Left colon (tissue), 2 donors: Measurements from ENCODE around the gene HGF. TPM values are rescaled to one million over a fixed set of nuclear protein-coding genes. Genes with fewer than 3 reads are reported as not detected.

ENCODE experiments used
- ATAC-seq: fragments of 200-7000 bp; cut with Tn5 transposase; one replicate; pipeline ENCODE4 v1.9.1; 2020; ENCODE audit warnings: mild to moderate bottlenecking, moderate library complexity
- DNase-seq, 2 donors: peaks; one replicate each; pipeline ENCODE4 v3.0.0-alpha.2; 2020
- intact Hi-C, 2 donors: fragments of 100-400 bp; cut with DNase I in 1 of 2; cut with micrococcal nuclease in 1 of 2; formaldehyde crosslinking; loops; one replicate each; pipeline versions ENCODE4 v1.11.2 to v1.14.0; 2022; cut with DNase I, micrococcal nuclease
- total RNA-seq, 2 donors: library from RNA; stranded (reverse); fragmentation: NEBNext Ultra II Directional; extraction: Animal tissue kit (Norgen Biotek cat#: 25700); gene quantifications; one replicate each; pipeline ENCODE4 v1.2.1, GENCODE V29; 2021
- donor health status: DM: no; HTN: no; CAD: no.
- donor health status: DM: yes; HTN: yes; CAD: no.

HGF gene
- total RNA-seq, 2 donors from 2014 or later: 0.98 to 3.2 TPM

DNA sequence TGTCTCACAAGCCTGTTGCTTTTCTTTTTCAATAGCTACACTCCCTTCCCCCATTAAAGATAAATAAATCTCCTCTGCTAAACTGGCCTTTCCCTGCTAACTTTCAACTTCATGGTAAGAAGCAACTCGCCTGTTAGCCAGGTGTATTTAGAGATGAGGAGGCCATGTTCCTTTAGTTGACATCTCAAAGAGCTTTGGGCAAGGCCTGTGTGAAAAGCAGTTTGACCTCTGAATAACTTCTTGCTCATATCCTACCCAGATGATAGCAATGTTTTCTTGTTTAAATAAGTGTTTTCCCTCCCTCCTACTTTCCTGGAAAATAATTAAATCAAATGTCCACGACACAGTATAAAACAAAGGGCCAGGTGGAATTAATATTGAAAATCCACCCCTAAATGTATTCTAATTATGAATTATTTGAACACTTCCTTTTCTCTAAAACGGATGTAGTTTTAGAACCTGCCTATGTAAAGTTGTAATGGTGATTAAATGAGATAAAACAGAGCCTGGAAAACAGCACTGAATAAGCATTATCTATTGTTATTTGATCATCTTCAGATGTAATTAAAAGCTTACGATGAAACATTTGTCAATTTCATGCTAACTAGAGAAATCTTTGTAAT, 78.5 kb downstream of the HGF start:
- ATAC-seq (no peak), DNase-seq (no peak)
- intact Hi-C loops: no loop called here

DNA sequence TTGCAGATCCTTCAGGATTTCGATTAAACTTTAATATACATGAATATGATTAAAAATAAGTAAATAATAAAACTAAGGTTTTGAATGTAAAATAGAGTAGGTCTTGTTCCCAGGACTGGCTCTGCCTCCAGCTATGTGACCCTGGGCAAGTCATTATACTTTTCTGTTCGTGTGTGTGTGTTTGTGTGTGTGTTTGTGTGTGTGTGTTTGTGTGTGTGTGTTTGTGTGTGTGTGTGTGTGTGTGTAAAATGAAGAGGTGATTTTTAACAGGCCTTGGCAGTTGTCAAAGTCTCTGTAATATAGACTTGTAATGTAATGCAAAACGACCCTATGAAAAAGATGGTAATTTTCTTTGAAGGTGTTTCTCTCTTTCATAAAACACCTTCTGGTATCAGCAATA, 79.2 kb downstream of the HGF start:
- ATAC-seq (no peak), DNase-seq (no peak)
- intact Hi-C loops: no loop called here

DNA sequence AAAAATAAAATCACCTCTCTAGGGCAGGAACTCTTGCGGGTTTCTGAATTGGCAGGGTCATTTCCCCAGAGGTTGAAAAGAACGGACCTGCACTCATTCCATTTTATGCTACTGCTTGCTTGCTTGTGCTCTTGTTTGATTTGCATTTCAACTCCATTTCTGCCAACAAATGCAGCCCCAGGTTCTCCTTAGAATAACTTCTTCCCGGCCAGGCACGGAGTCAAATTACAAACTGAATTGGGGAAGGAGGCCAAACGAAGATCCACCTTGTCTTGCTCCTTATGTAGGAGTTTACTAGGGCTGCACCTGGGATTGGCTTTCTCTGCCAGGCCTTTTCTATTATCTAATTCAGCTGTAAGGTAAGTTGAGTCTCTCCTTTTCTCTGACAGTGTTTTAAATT, 79.6 kb downstream of the HGF start:
- intact Hi-C loops: no loop called here

GRCh38 chr7:81688622-81689411, 81.0 kb downstream of the HGF start:
- no peak for ATAC-seq
- DNase-seq: no peak
- intact Hi-C loops: no loop called here

More for the DNA sequence above, 79.6 kb downstream of the HGF start:
- ATAC-seq (no peak), DNase-seq (no peak)

GRCh38 chr7:81687062-81687461, 82.8 kb downstream of the HGF start:
- intact Hi-C loops: no loop called here
- ATAC-seq (no peak), DNase-seq (no peak)

DNA sequence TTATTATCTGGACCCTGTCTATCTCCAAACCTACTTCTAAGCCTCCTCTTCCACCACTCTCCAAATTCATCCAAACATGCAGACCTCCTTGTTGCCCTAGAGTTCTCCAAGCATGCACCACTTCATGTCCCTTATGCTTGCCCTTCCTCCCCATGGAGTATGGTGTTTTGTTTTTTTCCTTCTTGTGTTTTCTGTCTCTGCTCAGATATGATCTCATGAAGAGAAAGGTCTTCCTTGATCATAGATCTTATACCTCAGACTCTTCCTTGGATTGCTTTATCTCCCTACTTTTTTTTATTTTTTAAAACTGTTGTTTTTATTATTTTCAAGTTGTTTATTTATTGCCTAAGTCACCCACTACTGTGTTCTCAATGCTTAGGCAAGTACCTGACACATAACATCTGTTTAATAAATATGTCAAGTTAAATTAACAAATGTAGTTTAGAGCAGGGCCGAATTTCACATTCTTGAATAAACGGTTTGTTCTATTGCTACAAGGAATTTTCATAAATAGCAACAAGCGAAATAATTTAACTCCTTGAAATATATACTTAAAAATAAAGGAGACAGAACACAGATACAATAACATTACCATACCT, 84.5 kb downstream of the HGF start:
- no peak for DNase-seq
- ATAC-seq: no peak
- intact Hi-C loops: no loop called here

DNA sequence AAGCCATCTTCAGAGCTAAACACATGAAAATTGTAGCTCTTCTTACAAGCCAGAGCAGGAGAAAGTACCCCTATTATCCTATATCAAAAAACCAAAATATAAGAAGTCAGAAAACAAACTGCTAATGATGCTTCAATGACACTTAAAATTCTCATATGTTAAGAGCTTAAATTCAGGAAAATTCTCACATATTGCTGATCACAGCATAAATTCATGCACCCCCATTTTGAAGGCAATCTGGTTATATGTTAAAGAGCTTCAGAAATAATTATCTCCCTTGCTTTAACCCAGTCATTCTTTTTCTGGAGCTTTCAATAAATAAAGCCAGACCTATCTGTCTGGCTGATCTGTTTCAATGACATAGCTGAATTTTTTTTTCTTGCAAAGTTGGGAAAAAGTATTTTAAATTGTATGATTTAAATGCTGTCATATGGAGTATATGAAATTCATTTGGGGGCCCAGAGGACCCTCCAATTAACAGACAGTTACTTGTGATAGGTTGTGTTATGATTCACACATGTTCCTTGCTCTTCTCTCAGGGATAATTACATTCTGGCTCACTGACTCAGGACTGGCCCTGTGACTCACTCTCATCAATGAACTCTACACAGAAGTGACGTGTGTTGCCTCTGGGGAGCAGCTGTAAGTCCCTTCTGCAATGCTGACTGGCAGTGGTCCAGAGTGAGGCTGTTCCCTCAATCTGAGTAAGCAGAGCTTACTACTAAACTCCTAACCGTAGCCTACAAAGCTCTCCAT, 85.2 kb downstream of the HGF start:
- DNase-seq: peak; percentile 75 to 87
- intact Hi-C loops: no loop called here
- ATAC-seq: peak; percentile 50

DNA sequence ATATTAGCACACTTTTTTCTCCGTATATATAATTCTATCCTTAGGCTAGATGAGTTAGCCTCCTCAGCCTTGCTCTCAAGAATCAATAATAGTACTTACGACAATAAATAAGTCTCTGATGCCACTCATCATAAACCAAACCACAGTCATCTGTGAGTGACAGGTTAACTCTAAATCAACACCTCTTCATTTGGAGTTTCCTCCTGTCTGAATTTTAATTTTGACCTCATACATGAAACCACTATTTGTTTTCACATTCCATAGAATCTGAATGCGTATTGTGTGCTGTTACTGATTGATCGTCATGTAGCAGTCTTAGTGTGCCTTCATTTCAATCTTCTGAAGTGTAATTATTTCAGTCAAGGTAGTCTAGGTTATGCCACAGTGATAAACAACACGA, 85.8 kb downstream of the HGF start:
- intact Hi-C loops: no loop called here
- no peak for DNase-seq
- ATAC-seq: no peak

GRCh38 chr7:81682873-81683272, 87.0 kb downstream of the HGF start:
- intact Hi-C loops: no loop called here
- no peak for ATAC-seq
- no peak for DNase-seq

GRCh38 chr7:81680120-81680519, 89.7 kb downstream of the HGF start:
- intact Hi-C loops: no loop called here
- no peak for DNase-seq
- no peak for ATAC-seq

DNA sequence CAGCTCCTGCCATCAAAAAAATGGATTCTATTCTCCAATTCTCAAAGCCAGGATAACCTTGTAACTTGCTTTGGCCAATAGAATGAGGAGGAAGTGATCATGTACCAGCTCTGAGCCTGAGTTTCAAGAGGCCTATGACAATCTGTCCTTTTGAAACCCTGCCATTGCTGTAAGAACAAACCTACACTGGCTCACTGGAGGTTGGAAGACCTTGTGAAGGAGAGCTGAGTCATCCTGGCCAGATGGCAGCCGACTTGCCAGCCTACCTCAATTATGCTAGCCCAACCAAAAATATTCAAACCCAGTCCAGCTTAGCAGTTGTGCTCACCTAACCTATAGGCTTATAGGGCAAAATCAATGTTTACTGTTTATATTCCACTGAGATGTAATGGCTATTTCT, 93.0 kb downstream of the HGF start:
- DNase-seq (no peak), ATAC-seq (no peak)
- intact Hi-C loops: no loop called here

DNA sequence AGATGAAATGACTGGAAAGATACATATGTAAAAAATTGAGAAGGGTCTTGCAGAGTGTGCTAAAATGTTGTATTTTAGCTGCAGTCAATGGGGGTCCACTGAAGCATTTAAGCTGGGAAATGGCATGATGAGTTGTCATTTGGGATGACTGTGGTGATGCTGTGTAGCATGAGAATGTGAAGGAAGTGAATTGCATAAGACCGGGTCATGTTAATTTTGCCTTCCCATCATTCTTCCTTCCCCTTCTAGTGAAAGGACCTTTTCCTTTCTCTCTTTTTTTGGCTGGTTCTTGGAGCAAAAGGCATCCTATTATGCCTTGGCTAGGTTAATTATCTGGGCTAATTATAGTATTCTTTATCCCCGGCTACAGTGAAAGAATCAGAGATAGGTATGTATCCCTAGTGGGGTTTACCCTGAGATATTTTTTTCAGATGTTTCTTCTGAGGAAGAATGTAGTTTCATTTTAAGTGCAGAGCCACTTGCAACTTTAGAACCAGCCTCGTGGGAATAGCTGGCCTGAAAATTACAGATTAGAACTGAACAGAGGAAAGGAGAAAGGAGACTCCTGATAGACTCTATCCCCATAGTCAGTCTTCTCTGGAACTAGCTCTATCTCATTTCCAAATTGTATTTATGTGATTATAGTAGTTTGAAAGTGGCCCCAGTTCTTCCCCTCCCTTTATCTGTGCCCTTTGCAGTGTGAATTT, 93.6 kb downstream of the HGF start:
- ATAC-seq (no peak), DNase-seq (no peak)
- intact Hi-C loops: no loop called here

DNA sequence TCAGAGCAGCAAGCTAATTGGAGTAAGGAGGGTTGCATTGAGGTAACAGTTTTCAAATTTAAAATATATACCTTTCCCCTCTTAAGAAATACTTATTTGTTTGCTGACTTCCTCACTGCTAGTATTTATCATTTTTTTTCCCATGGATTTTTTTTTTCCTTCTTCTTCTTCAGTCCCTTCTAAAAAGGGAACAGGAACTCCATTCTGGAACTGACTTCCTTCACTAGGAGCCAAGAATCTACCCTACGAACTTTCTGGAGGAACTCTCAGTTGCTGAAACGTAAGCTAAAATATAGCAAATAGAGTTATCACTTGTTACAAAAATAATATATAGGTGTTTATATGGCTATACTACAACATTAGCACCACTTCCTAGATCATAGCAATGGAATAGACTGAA, 95.4 kb downstream of the HGF start:
- DNase-seq (no peak), ATAC-seq (no peak)
- intact Hi-C loops: no loop called here

- ATAC-seq (no peak), DNase-seq (no peak)
- intact Hi-C loops: no loop called here
These were observed 97.0 kb downstream of the HGF start for GRCh38 chr7:81672872-81673271.

- ATAC-seq (no peak), DNase-seq (no peak)
- intact Hi-C loops: no loop called here
These were observed 100.3 kb downstream of the HGF start for GRCh38 chr7:81669476-81670105.

- no peak for DNase-seq
- no peak for ATAC-seq
- intact Hi-C loops: no loop called here
These were observed 103.6 kb downstream of the HGF start for GRCh38 chr7:81666209-81666608.

DNA sequence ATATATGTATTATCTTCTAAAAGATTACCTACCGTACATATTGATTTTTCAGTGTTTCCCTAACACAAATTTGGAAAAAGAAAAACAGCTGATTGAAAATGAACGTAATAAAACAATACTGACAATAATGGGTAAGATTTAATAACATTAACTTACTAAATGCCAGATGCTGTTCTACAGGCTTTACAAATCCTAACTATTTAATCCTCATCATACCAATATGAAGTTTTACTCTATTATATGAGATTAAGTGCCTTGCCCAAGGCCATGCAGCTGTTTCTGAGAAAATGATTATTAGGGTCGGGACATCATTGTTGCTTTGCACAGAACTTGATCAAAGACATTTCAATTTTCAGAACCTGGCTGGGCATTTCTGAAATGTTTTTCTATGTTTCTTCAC, 104.6 kb downstream of the HGF start:
- intact Hi-C loops: no loop called here
- DNase-seq (no peak), ATAC-seq (no peak)

GRCh38 chr7:81664304-81664703, 105.5 kb downstream of the HGF start:
- no peak for ATAC-seq
- intact Hi-C loops: no loop called here
- no peak for DNase-seq

GRCh38 chr7:81662531-81662930, 107.3 kb downstream of the HGF start:
- ATAC-seq (no peak), DNase-seq (no peak)
- intact Hi-C loops: no loop called here
